OCI-M1 (cell line): Measurements from ENCODE around the gene PTTG1IP.

Experiments
- DNase-seq: peaks from one replicate; lab custom pipeline; 2025; lab: John Stamatoyannopoulos, UW

PTTG1IP gene

GRCh38 chr21:44908908-44909307, 35.4 kb upstream of the PTTG1IP start:
- no peak for DNase-seq

DNA sequence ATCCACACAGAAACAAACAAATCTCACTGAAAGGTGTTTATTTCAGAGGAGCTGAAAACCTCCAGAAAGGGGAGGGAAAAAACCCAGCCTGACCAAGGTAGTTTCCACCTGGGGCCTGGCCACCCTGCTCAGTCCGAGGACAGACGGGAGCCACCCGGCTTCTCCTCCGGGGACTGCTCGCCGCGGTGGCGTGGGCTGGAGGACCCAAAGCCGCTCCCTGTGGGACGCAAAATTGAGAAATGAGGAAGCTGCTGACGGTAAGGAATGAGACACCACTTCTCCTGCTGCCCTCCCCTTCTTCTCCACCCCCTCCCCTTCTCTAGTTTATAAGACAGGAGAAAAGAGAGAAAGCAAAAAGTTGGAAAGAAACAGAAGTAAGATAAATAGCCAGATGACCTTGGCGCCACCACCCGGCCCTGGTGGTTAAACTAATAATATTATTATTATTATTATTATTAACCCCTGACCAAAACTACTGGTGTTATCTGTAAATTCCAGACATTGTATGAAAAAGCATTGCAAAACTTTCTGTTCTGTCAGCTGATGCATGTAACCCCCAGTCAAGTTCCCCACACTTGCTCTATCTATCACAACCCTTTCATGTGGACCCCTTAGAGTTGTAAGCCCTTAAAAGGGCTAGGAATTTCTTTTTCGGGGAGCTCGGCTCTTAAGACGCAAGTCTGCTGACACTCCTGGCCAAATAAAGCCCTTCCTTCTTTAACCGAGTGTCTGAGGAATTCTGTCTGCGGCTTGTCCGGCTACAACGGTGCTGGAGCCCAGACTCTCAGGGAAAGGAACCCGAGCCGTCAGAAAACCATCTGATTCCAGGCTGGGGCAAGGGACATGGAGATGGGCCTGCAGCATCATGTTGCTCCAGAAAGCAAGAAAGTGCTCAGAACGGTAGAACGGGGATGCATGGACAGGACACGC, 34.7 kb upstream of the PTTG1IP start:
- peak; percentile 87 for DNase-seq

DNA sequence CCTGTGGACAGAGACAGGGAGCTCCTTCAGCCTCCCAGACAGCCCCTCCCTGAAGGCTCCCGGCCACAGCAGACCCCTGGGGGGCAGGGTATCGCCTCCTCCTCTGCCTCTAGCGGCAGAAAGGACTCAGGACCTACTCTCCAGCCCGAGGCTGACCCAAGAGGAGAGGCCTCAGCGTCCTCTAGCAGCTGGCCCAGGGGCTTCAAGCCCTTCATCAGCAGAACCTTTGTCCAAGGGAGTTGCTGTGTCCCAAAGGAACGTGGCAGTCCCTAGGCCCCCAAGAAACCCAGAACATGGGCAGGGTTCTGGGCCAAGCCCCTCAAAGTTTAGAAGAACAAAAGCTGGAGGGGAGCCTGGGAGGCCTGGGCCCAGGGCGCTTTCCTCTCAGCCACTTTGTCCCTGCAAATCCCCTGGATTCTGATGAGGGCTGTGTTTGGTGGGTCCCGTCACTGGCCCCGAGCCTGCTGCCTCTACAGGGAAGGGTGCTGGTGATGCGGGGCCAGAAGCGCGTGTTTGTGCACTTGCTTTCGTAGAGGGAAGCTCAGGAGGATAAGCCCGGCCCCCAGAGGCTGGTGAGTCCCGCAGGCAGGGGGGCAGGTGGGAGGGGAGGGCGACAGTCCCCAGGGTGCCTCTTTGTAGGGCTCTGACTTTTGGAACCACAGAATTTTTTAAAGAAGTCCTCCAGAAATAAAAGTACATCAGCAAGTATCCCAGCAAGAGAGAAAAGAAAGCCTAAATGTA, 33.9 kb upstream of the PTTG1IP start:
- DNase-seq, result peak; percentile 31

- no peak for DNase-seq
Observed at GRCh38 chr21:44905728-44906090, 32.2 kb upstream of the PTTG1IP start.

DNA sequence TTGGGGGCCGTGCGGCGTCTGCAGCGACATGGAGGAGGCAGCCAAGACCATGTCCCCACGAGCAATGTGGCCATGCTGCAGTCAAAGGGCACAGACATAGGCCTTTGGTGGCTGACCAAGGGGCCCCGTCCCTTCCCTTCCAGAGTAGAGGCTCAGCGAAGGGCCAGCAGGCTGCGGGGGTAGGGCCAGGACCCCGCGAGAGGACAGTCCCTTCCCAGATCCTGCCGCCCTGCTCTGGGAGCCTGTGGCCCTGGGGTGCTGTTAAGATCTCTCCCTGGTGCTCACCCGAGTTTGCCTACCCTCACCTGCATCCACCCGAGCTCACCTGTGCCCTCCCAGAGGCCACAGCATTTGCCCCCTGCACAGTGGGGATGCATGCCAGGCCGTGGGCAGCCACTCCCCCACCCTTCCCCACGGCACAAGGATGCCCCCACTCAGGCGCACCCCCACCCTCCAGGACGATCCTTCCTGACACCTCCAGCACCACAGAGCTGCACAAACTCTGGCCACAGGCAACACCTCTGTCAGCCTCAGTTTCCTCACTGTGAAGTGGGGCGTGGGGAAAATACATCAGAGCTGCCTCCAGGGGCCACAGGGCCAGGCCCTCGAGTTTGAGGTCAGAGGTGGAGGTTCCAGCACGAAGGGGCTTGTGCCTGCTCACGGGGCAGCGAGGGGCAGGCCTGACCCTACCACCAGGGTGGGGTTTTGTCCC, 31.7 kb upstream of the PTTG1IP start:
- DNase-seq, result no peak

DNA sequence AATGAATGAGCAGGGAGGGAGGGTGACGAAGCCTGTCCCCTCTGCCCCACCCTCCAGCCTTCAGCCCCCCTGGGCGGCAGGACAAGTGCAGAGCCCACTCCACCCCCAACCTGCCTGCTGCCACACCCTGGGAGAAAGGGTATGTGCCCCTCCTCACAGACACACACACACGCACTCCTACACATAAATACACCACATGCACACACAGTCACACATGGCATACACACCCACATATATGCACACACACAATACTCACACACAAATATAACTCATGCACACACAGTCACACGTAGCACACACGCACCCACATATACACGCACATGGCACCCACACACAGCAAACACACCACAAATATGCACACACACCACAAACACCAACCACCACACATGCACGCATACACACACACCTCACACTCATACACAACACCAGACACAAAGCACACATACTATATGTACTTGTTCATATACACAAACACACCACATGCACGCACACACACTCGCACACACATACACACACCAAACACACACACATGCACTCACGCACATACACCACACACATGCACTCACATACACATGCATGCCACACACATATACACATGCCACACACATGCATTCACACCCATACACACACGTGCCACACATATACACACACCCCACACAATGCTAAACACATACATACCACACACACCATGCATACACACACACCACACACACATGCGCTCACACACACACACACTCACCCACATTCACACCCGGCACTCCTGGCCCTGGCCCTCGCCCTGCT, 30.8 kb upstream of the PTTG1IP start:
- DNase-seq, result no peak

DNA sequence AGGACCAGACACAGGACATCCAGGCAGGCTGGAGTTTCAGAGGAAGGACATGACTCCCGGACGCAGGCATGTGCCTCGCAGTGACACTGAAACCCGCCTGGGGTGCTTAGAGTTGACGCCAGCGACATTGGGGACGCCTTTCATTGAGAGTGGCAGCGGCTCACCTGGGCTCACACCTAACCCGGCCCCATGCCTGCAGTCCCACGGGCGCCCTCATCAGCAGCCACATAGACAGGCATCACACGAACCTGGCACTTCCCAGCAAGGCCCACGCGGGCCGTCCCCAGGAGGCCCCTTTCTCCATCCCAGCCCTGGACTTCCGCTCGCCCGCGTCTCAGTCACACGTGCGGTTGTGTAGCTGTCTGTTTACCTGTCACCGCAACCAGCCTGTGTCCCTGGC, 30.2 kb upstream of the PTTG1IP start:
- DNase-seq, result no peak

- no peak for DNase-seq
Observed at GRCh38 chr21:44903050-44903685, 29.7 kb upstream of the PTTG1IP start.

DNA sequence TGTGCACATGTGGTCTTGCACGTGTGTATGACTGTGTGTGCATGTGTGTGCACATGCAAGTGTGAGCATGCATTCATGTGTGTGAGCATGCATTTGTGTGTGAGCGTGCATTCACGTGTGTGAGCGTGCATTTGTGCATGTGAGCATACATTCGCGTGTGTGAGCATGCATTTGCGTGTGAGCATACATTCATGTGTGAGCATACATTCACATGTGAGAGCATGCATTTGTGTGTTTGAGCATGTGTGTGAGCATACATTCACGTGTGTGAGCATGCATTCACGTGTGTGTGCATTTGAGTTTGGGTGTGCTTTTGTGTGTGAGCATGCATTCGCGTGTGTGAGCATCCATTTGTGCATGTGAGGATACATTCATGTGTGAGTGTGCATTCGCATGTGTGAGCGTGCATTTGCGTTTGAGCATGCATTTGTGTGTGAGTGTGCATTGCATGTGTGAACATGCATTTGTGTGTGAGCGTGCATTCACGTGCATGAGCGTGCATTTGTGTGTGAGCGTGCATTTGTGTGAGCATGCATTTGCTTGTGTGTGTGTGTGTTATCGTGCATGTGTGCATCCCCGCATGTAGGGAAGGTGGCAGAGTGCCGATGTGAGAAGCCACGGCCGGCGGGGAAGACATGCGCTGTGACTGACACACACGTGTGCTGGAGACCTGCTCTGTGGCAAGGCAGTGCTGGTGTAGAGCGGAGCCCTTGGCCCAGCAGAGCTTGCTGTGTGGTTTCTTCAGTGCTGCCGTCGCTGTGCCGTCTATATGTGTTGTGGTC, 29.0 kb upstream of the PTTG1IP start:
- no peak for DNase-seq

DNA sequence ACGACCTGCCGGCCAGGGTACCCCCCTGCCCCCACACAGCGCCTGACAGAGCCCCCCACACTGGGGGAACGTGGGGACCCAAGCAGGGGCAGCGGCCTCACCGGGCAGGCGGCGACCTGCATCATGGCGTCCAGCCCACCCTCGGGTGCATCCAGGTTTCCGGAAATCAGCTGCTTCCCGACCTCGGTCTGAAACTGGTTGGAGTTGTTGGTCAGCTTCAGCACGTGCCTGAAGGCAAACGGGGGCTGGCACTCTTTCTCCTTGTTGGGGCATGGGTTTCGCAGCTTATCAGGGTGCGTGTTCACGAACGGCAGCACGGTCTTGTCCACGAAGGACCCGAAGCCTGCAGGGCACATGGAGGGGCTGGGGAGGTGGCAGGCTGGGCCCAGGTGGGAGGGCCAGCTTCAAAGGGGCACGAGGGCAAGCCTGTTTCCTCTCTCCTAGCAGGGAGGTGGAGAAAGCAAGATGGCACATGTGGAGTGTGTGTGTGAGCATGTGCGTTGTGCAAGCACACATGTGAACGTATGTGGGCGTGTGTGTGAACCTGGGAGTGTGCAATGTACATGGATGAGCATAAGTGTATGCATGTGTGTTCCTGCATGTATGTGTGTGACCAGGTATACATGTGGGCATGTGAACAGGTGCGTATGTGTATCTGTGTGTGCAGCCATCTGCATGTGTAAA, 28.0 kb upstream of the PTTG1IP start:
- no peak for DNase-seq

GRCh38 chr21:44900559-44901251, 27.2 kb upstream of the PTTG1IP start:
- DNase-seq, result no peak

DNA sequence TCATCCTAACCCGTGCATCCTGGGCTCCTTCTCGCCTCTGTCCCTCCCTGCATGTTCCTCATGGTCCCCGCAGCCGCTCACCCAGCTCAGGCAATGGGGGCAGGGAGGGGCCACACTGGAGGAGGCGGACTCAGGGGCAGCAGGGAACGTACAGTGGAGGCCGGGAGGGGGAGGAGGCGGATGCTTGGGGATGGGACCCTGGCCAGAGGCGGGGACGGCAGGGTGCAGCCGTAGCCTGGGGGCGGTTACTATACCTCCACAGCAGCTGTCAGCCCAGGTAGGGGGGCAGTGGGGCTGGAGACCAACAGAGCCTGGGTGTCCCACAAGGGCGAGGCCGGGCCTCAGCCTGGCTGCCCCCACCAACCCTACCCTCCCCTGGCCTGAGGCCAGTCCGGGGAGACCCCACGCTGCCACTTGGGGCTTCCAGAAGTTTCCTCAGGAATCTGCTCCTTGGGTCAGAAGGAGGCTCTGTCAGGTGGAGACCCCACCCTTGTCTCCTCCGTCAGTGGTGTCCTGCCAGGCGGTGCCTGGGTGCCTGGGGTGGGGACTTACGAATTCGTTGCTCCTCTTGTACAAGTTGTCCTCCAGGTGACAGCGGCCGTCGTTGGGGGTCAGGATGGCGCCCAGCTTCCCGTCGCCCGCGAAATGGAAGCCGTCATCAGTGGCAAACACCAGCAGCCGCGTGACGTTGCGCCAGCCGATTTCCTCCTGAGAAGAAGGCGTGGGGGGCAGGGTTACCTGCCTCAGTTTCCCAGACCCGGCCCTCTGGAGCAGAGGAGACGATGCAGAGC, 26.5 kb upstream of the PTTG1IP start:
- no peak for DNase-seq

- no peak for DNase-seq
Observed at GRCh38 chr21:44898851-44899767, 25.6 kb upstream of the PTTG1IP start.

- DNase-seq, result no peak
Observed at GRCh38 chr21:44898011-44898488, 24.6 kb upstream of the PTTG1IP start.

GRCh38 chr21:44897326-44898010, 24.0 kb upstream of the PTTG1IP start:
- DNase-seq, result peak; percentile 51

GRCh38 chr21:44896561-44897286, 23.2 kb upstream of the PTTG1IP start:
- no peak for DNase-seq
